ENCODE results near the gene GNL3L.
"Not testable (repeated sequence)": the region's sequence is repeated elsewhere in the genome, so short reads cannot be mapped to it uniquely, and the experiment has no call there.

The GNL3L gene

GRCh38 chrX:54550821-54551220 lies 20.8 kb downstream of the GNL3L start:
- Histone ChIP-seq H3K9me2 (replicated peaks; ENCODE audit: insufficient read depth, low read length) (no peaks in the 10 kb centered on the region), H3K4me3 (ENCODE audit: insufficient read depth, low read length, poor library complexity, severe bottlenecking) (no peak overlapping the region), H2AFZ (ENCODE audit: low read depth, low read length, severe bottlenecking) (no peak overlapping the region), H3K27ac (ENCODE audit: low read depth, low read length) (no peak overlapping the region), H3K36me3 (ENCODE audit: low read length) (no peaks in the 10 kb centered on the region), H3K9me3 (ENCODE audit: insufficient read depth, low read length) (no peaks in the 10 kb centered on the region), H3K79me2 (ENCODE audit: insufficient read depth, low read length) (no peaks in the 10 kb centered on the region), H3K9ac (ENCODE audit: low read length) (no peak overlapping the region), H3K27me3 (ENCODE audit: low read length) (no peaks in the 10 kb centered on the region), H4K20me1 (ENCODE audit: low read depth, low read length) (no peaks in the 10 kb centered on the region), H3K4me2 (ENCODE audit: low read depth, low read length, poor library complexity, severe bottlenecking) (no peak overlapping the region), H3F3A (ENCODE audit: insufficient read depth) (no peaks in the 10 kb centered on the region)
- TF ChIP-seq EZH2phosphoT487 (conservative IDR thresholded peaks at IDR 0.05; ENCODE audit: low read length) (no peak), CTCF (IDR thresholded peaks at IDR 0.05; ENCODE audit: insufficient read depth, low read length, poor library complexity, severe bottlenecking) (no peak)

GRCh38 chrX:54551801-54552200 lies 21.8 kb downstream of the GNL3L start:
- H3K9me3 ChIP-seq (ENCODE audit: insufficient read depth, low read length), result no peaks in the 10 kb centered on the region
- H3K27ac ChIP-seq (ENCODE audit: low read depth, low read length), result no peak overlapping the region
- TF ChIP-seq EZH2phosphoT487 (conservative IDR thresholded peaks at IDR 0.05; ENCODE audit: low read length), result no peak
- no peak for TF ChIP-seq CTCF (IDR thresholded peaks at IDR 0.05; ENCODE audit: insufficient read depth, low read length, poor library complexity, severe bottlenecking)
- H3K4me2 ChIP-seq (ENCODE audit: low read depth, low read length, poor library complexity, severe bottlenecking), result no peak overlapping the region
- no peaks in the 10 kb centered on the region for H3K9me2 ChIP-seq (replicated peaks; ENCODE audit: insufficient read depth, low read length)
- no peaks in the 10 kb centered on the region for H3K27me3 ChIP-seq (ENCODE audit: low read length)
- no peak overlapping the region for H3K4me3 ChIP-seq (ENCODE audit: insufficient read depth, low read length, poor library complexity, severe bottlenecking)
- H3F3A ChIP-seq (ENCODE audit: insufficient read depth), result no peaks in the 10 kb centered on the region
- no peaks in the 10 kb centered on the region for H3K36me3 ChIP-seq (ENCODE audit: low read length)
- no peaks in the 10 kb centered on the region for H4K20me1 ChIP-seq (ENCODE audit: low read depth, low read length)
- no peak overlapping the region for H3K9ac ChIP-seq (ENCODE audit: low read length)
- H2AFZ ChIP-seq (ENCODE audit: low read depth, low read length, severe bottlenecking), result no peak overlapping the region
- H3K79me2 ChIP-seq (ENCODE audit: insufficient read depth, low read length), result no peaks in the 10 kb centered on the region

GRCh38 chrX:54555006-54555405 lies 25.0 kb downstream of the GNL3L start:
- H3K4me3 ChIP-seq (ENCODE audit: insufficient read depth, low read length, poor library complexity, severe bottlenecking); H3K79me2 ChIP-seq (ENCODE audit: insufficient read depth, low read length); H3K36me3 ChIP-seq (ENCODE audit: low read length); H4K20me1 ChIP-seq (ENCODE audit: low read depth, low read length); H3K9ac ChIP-seq (ENCODE audit: low read length); H3K27me3 ChIP-seq (ENCODE audit: low read length); H2AFZ ChIP-seq (ENCODE audit: low read depth, low read length, severe bottlenecking); H3K9me3 ChIP-seq (ENCODE audit: insufficient read depth, low read length); H3K4me2 ChIP-seq (ENCODE audit: low read depth, low read length, poor library complexity, severe bottlenecking); H3K27ac ChIP-seq (ENCODE audit: low read depth, low read length); H3K9me2 ChIP-seq (replicated peaks; ENCODE audit: insufficient read depth, low read length); H3F3A ChIP-seq (ENCODE audit: insufficient read depth): not testable (repeated sequence)

- Histone ChIP-seq H3K4me3 (ENCODE audit: insufficient read depth, low read length, poor library complexity, severe bottlenecking) (no peak overlapping the region), H3K9me2 (replicated peaks; ENCODE audit: insufficient read depth, low read length) (no peaks in the 10 kb centered on the region), H3K9ac (ENCODE audit: low read length) (no peak overlapping the region), H3K79me2 (ENCODE audit: insufficient read depth, low read length) (no peaks in the 10 kb centered on the region), H3K27ac (ENCODE audit: low read depth, low read length) (no peak overlapping the region), H2AFZ (ENCODE audit: low read depth, low read length, severe bottlenecking) (no peak overlapping the region), H3K27me3 (ENCODE audit: low read length) (no peaks in the 10 kb centered on the region), H3F3A (ENCODE audit: insufficient read depth) (no peaks in the 10 kb centered on the region), H3K9me3 (ENCODE audit: insufficient read depth, low read length) (no peaks in the 10 kb centered on the region), H3K4me2 (ENCODE audit: low read depth, low read length, poor library complexity, severe bottlenecking) (no peak overlapping the region), H3K36me3 (ENCODE audit: low read length) (no peaks in the 10 kb centered on the region), H4K20me1 (ENCODE audit: low read depth, low read length) (no peaks in the 10 kb centered on the region)
- TF ChIP-seq CTCF (IDR thresholded peaks at IDR 0.05; ENCODE audit: insufficient read depth, low read length, poor library complexity, severe bottlenecking) (no peak), EZH2phosphoT487 (conservative IDR thresholded peaks at IDR 0.05; ENCODE audit: low read length) (no peak)
Observed at GRCh38 chrX:54560411-54560810, 30.4 kb downstream of the GNL3L start.
